ENCODE results near the gene HOOK1. TPM values are rescaled to one million over a fixed set of nuclear protein-coding genes. Genes with fewer than 3 reads are reported as not detected.

The HOOK1 gene
- total and polyA plus RNA-seq, 2 experiments from 2014 or later = 27.4 to 27.6 TPM

GRCh38 chr1:59766227-59766855, 48.4 kb upstream of the HOOK1 start (continued):
- TF ChIP-seq ZNF462 (CRISPR knock-in tag; IDR thresholded peaks at IDR 0.05) = no peak
- no peak for TF ChIP-seq STAT1 (IDR thresholded peaks at IDR 0.05; ENCODE audit: unreplicated experiment)
- TF ChIP-seq EZH2 (IDR thresholded peaks at IDR 0.05; ENCODE audit: low read depth, unreplicated experiment) = no peak
- no peak for TF ChIP-seq EZH2phosphoT487 (IDR thresholded peaks at IDR 0.05; ENCODE audit: unreplicated experiment)

GRCh38 chr1:59767119-59767518, 47.6 kb upstream of the HOOK1 start:
- no peak overlapping the region for H3K27ac Mint-ChIP-seq
- H3K27ac ChIP-seq (ENCODE audit: low read depth) = no peak overlapping the region
- TF ChIP-seq POLR2AphosphoS5 (IDR thresholded peaks at IDR 0.05; ENCODE audit: low read depth) (no peak), REST (IDR thresholded peaks at IDR 0.05; ENCODE audit: unreplicated experiment) (no peak), CTCF (conservative IDR thresholded peaks at IDR 0.05; ENCODE audit: low read depth in 2 of 2) (no peak)

More at GRCh38 chr1:59767119-59767518, 47.6 kb upstream of the HOOK1 start:
- Histone ChIP-seq H3K36me3 (ENCODE audit: insufficient read depth) (no peaks in the 10 kb centered on the region), H2AFZ (no peak overlapping the region), H3K9me2 (ENCODE audit: insufficient read depth) (0 out of 2 replicates have a peak, but pooled peaks cover 3% of the 10 kb centered on the region), H3K79me2 (replicated peaks; ENCODE audit: insufficient read depth) (no peaks in the 10 kb centered on the region), H3K4me3 (no peak overlapping the region), H3K4me1 (ENCODE audit: insufficient read depth) (peaks cover 25% of the 10 kb centered on the region), H3K27me3 (ENCODE audit: insufficient read depth) (no peaks in the 10 kb centered on the region), H4K20me1 (replicated peaks; ENCODE audit: insufficient read depth) (no peaks in the 10 kb centered on the region), H3K4me2 (no peak overlapping the region), H3F3A (replicated peaks; ENCODE audit: low read depth) (no peaks in the 10 kb centered on the region)
- ATAC-seq (no peak), DNase-seq (ENCODE audit: low spot score) (no peak)
- Mint-ChIP-seq H3K27me3 (ENCODE audit: insufficient read depth, low read depth, poor library complexity) (no peaks in the 10 kb centered on the region), H3K4me3 (no peak overlapping the region), H3K9me3 (no peaks in the 10 kb centered on the region), H3K36me3 (ENCODE audit: low read depth) (no peaks in the 10 kb centered on the region), H3K4me1 (peaks cover 14% of the 10 kb centered on the region)

All from GM23338 (cell line).